Embryonic facial prominence (tissue), 1 donor: ENCODE results near the gene HIRA.
"Not testable (repeated sequence)": the region's sequence is repeated elsewhere in the genome, so short reads cannot be mapped to it uniquely, and the experiment has no call there.

Experiments
- DNase-seq: peaks from one replicate; pipeline ENCODE4 v3.0.0-alpha.2; 2016; ENCODE audit errors: extremely low spot score

The HIRA gene

GRCh38 chr22:19383292-19383691 lies 48.2 kb downstream of the HIRA start:
- no peak for DNase-seq

DNA sequence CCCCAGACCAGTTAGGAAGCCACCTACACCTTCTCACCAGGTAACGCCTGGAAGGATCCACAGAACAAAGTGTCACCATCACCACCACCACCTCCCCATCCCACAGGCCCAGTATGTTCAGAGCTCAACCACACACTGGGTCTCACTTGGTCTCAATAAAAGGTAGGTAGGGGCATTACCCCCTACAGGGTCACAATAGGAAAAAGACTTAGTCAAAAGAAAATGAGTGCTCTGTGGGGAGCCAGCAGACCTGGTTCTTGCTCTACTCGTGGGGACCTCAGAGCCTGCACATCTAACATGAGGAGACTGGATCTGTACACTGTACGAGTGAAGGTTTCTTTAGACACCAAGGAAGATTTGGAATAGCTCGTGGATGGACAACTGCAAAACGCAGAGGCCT lies 49.3 kb downstream of the HIRA start:
- no peak for DNase-seq

- DNase-seq: no peak
Observed at GRCh38 chr22:19378344-19378674, 53.2 kb downstream of the HIRA start.

GRCh38 chr22:19377565-19378343 lies 53.8 kb downstream of the HIRA start:
- no peak for DNase-seq

DNA sequence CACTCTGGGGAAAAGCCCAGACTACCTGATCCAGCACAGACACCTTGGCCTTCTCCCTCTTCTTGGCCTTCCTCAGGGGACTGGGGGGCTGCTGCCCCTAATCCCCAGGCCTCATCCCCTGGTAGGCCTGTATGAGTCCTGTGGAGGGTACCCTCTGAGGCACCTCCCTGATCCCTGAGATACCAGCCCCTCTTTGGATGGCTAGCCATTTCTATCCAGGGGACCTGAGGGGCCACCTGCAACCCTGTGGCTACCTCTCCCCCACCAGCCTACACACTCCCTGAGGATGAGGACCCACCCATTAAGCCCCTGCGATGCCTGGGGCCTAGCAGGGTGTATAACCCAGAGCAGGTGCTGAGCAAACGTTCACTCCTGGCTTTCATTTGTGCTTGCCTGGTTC lies 54.6 kb downstream of the HIRA start:
- no peak for DNase-seq

GRCh38 chr22:19376247-19376646 lies 55.3 kb downstream of the HIRA start:
- no peak for DNase-seq

DNA sequence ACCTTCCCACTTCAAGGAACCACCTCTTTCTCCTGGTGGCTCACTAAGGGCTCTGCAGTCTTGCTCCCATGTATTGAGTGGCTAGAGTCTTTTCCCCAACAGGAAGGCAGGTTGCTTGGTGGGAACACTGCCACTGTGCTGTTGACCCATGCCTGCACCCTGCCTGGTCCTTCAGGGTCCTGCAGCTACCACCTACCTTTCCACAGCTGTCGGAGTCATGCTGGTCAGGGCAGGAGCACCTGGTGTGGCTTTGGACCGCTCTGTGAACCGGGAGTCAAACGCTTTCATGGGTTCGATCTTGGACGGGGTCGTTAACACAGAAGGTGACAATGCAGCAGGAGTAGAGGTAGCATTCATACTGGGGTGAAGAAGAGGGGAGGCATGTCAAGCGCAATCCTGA lies 56.1 kb downstream of the HIRA start:
- DNase-seq: no peak

- DNase-seq: no peak
Observed at GRCh38 chr22:19374410-19374809, 57.1 kb downstream of the HIRA start.

DNA sequence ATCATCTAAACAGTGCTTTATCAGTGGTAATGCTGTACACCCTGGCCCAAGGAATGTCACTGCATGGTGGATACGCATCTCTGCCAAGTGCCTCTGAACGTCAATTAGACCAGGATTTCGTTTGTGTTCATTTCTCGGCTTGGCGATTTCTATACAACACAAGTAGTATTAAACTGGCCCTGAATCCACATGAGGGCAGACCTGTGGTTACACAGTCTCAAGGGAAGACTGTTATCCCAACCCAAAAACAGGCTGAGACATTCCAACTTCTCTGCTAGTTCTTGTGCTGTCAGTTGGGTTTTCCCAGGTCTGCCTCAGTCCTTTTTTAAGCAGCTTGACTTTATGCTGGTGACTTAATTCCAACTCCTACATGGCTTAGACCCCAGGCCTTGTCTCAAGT lies 58.1 kb downstream of the HIRA start:
- DNase-seq: no peak

- no peak for DNase-seq
Observed at GRCh38 chr22:19371893-19372292, 59.6 kb downstream of the HIRA start.

DNA sequence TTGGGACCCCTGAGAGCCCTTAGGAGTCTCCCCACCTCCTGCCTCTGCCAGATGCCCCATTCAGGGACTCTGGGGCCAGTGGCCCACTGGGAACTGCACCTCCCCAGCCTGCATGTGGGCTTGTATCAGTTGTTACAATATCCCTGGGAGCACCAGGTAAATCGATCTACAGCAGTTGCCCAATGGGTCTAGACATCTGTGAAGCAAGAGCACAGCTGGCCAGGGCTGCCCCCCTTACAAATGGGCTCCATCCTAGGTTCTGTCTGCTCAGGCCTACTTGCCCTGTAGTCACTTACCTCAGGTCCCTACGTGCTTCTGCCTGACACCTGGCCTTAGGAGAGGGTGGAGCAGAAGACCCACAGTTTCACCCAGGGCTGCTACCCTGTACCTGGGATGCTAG lies 62.7 kb downstream of the HIRA start:
- DNase-seq: no peak

DNA sequence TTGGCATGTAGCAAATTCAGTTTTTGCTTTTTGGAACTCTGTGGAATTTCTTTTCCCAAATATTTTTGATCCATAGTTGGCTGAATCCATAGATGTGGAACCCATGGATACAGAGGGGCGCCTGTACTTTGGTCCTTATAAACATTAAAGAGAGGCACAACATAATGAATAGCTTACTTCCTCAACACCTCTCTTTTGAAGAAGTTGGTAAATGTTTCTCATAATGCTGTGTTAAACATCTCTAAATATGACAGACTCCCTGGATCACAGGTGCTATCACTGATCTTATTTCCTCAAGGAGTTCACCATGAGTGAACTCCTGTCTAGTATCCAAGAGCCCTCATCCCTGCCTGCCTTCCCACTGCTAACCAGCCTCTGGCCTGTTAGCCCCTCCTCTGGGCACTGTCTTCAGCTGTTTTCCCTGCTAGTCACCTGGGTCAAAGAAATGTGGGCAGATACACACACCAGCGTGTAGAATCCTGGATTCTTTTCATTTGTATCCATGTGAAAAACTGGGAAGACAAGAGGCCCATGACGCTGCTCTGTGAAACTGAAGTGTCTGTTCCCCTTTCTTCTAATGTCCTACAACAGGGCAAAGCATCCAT lies 63.7 kb downstream of the HIRA start:
- no peak for DNase-seq

GRCh38 chr22:19363541-19363940 lies 68.0 kb downstream of the HIRA start:
- DNase-seq: not testable (repeated sequence)

- DNase-seq: no peak
Observed at GRCh38 chr22:19361501-19362103, 69.9 kb downstream of the HIRA start.

- no peak for DNase-seq
Observed at GRCh38 chr22:19360862-19361261, 70.7 kb downstream of the HIRA start.

- DNase-seq: no peak
Observed at GRCh38 chr22:19360300-19360792, 71.2 kb downstream of the HIRA start.

DNA sequence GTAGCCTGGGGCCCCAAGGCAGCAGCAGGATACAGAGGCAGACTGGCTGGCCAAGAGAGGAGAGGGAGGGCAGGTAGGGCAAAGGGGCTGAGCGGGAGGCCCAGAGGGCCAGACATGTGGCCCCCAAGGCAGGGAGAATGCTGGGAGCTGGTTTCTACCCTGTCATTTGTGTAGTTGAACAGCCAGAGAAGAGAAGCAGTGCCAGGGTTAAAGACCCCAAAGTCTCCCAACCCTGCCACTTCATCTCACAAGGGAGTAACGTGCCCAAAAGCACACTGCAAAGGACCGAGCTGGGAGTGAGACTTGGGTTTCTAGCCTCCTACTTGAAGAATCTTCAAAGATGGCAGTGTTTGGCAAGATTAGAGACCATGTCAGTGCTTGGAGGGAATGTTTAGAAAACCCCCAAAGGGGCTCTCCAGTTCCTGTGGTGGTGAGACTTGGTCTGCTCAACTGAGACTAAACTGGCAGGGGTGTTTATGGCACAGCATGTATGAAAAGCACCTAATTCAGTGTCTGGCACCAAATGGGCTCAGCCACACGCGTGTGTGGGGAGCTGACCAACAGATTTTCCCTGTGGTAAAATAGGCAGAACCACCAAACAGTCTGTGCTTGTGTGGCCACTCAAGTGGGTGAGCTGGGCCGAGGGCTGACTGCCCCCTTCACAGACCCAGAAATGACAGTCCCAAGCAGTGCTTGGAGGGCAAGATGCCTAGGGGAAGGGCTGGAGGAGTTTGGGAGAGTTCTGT lies 71.8 kb downstream of the HIRA start:
- no peak for DNase-seq

- no peak for DNase-seq
Observed at GRCh38 chr22:19358703-19359553, 72.6 kb downstream of the HIRA start.

GRCh38 chr22:19358195-19358594 lies 73.3 kb downstream of the HIRA start:
- DNase-seq: no peak

GRCh38 chr22:19357270-19358105 lies 74.0 kb downstream of the HIRA start:
- DNase-seq: no peak
